ENCODE results near the gene ANKLE1.
"Not testable (repeated sequence)": the region's sequence is repeated elsewhere in the genome, so short reads cannot be mapped to it uniquely, and the experiment has no call there.

Gene ANKLE1

DNA sequence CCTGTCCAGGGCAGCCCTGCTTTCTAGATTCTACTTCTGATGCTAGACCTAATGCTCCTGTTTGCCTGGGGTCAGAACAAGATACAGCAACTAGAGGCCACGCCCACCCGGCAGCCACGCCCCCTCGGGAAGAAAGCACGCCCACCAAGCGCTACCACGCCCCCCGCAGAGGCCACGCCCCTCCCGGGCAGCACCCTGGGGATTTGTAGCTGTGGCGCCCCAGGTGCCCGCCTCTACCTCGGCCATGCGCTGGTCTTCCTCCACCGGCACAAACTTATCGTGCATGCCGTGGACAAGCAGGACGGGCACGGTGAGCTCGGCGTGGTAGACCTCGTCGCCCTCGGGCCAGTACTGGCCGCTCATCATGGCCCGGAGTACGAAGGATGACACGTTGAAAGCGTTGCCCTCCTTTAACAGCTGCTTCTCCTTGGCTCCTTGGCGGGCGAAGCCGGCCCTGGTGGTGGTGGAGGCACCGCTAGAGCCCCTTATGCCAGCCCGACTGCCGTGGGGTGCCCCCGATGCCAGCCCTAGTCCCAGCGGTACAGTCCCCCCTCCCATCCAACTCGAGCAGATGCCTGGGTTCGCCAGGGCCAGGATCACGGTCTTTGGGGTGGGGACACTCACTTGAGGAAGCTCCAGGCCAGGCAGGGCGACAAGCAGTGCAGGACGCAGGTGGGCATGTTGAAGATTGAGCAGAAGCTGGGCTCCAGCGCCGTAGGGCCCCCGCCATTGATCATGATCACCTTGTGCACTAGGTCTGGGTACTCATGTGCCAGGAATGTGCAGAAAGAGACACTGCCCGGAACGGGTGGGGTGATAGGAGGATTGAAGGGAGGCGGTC lies 12.6 kb downstream of the ANKLE1 start:
- no peak overlapping the region for H3K4me3 ChIP-seq (ENCODE audit: low read length)
- H3K9ac ChIP-seq (ENCODE audit: low read length) = no peak overlapping the region
- H3K4me1 ChIP-seq (ENCODE audit: control insufficient read depth, insufficient read depth, low read length) = peaks cover 7% of the 10 kb centered on the region
- no peaks in the 10 kb centered on the region for H3K27me3 ChIP-seq (ENCODE audit: control insufficient read depth, insufficient read depth, low read length)
- no peaks in the 10 kb centered on the region for H3K9me3 ChIP-seq (ENCODE audit: control insufficient read depth, low read length)
- H3K36me3 ChIP-seq (ENCODE audit: control insufficient read depth, insufficient read depth, low read length) = no peaks in the 10 kb centered on the region

DNA sequence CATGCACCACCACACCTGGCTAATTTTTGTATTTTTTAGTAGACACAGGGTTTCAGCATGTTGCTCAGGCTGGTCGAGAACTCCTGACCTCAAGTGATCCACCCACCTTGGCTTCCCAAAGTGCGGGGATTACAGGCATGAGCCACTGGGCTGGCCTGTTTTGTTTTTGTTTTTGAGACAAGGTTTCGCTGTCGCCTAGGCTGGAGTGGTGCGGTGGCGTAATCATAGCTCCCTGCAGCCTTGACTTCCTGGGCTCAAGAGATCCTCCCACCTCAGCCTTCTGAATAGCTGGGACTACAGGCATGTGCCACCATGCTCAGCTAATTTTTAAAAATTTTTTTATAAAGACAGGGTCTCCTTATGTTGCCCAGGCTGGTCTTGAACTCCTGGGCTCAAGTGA lies 13.8 kb downstream of the ANKLE1 start:
- H3K9me3 ChIP-seq (ENCODE audit: control insufficient read depth, low read length); H3K27me3 ChIP-seq (ENCODE audit: control insufficient read depth, insufficient read depth, low read length); H3K4me1 ChIP-seq (ENCODE audit: control insufficient read depth, insufficient read depth, low read length); H3K4me3 ChIP-seq (ENCODE audit: low read length); H3K36me3 ChIP-seq (ENCODE audit: control insufficient read depth, insufficient read depth, low read length); H3K9ac ChIP-seq (ENCODE audit: low read length): not testable (repeated sequence)

DNA sequence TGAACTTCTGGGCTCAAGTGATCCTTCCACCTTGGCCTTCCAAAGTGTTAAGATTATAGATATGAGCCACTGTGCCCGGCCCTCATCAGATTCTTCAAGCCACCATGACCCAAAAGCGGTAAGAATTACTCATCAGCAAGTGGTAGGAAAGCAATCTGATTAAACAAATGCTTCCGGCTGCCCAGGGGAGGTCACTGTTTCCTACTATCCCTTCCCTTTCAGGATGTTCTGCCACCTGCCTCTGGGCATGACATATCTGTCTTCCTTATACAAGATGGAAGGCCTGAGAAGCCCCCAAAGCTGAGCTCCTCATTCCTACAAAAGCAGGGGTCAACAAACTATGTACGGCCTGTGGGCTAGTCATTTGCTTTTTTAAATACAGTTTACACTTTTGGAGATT lies 14.6 kb downstream of the ANKLE1 start:
- no peak overlapping the region for H3K4me3 ChIP-seq (ENCODE audit: low read length)
- peaks cover 7% of the 10 kb centered on the region for H3K4me1 ChIP-seq (ENCODE audit: control insufficient read depth, insufficient read depth, low read length)
- H3K9ac ChIP-seq (ENCODE audit: low read length) = no peak overlapping the region
- no peaks in the 10 kb centered on the region for H3K9me3 ChIP-seq (ENCODE audit: control insufficient read depth, low read length)
- no peaks in the 10 kb centered on the region for H3K36me3 ChIP-seq (ENCODE audit: control insufficient read depth, insufficient read depth, low read length)
- no peaks in the 10 kb centered on the region for H3K27me3 ChIP-seq (ENCODE audit: control insufficient read depth, insufficient read depth, low read length)

DNA sequence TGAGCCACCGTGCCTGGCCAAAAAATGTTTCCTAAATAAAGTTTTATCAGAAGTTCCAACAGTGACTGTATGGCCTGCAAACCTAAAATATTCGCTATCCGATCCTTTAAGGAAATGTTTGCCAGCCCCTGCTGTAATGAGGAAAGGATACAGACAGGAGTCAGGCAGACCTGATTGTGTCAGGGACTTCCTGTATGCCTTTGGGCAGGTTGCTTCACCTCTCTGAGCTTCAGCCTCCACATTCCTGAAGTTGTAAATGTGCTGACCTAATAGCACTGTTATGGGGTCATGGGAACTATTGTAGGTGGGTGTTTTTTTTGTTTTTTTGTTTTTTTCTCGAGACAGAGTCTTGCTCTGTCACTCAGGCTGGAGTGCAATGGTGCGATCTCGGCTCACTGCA lies 15.3 kb downstream of the ANKLE1 start:
- no peaks in the 10 kb centered on the region for H3K27me3 ChIP-seq (ENCODE audit: control insufficient read depth, insufficient read depth, low read length)
- H3K4me1 ChIP-seq (ENCODE audit: control insufficient read depth, insufficient read depth, low read length) = peaks cover 6% of the 10 kb centered on the region
- H3K36me3 ChIP-seq (ENCODE audit: control insufficient read depth, insufficient read depth, low read length) = no peaks in the 10 kb centered on the region
- H3K9me3 ChIP-seq (ENCODE audit: control insufficient read depth, low read length) = no peaks in the 10 kb centered on the region
- H3K4me3 ChIP-seq (ENCODE audit: low read length) = no peak overlapping the region
- H3K9ac ChIP-seq (ENCODE audit: low read length) = no peak overlapping the region

DNA sequence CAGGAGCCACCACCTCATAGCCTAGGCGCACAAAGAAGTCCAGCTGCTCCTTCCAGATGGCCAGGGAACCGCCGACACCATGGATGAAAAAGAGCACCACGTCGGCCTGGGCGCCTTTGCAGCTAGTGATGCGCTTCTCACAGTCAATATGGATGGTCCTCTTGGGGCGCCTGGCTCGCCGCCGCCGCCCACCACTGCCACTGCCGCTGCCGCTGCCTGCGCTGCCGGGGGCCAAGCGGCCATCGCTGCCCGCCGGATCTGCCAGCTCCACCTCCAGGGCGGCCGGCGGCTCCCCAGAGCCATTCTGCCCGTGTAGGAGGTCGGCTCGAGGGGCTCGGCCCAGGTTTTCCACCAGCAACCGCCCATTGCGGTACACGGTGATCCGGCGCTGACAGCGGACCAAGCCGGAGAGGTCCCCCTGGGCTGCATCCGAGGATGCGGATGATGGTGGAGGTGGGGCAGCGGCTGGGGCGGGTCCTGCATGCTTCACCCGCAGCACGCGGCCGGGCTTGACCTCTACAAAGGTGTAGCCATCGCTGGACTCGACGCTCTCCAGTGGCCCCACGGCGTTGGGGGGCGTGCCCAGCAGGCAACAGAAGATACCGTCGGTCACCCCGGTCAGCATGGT lies 19.4 kb downstream of the ANKLE1 start:
- Histone ChIP-seq H3K4me1 (ENCODE audit: control insufficient read depth, insufficient read depth, low read length) (peaks cover 24% of the 10 kb centered on the region), H3K27me3 (ENCODE audit: control insufficient read depth, insufficient read depth, low read length) (no peaks in the 10 kb centered on the region), H3K4me3 (ENCODE audit: low read length) (no peak overlapping the region), H3K9ac (ENCODE audit: low read length) (no peak overlapping the region), H3K9me3 (ENCODE audit: control insufficient read depth, low read length) (no peaks in the 10 kb centered on the region), H3K36me3 (ENCODE audit: control insufficient read depth, insufficient read depth, low read length) (no peaks in the 10 kb centered on the region)

DNA sequence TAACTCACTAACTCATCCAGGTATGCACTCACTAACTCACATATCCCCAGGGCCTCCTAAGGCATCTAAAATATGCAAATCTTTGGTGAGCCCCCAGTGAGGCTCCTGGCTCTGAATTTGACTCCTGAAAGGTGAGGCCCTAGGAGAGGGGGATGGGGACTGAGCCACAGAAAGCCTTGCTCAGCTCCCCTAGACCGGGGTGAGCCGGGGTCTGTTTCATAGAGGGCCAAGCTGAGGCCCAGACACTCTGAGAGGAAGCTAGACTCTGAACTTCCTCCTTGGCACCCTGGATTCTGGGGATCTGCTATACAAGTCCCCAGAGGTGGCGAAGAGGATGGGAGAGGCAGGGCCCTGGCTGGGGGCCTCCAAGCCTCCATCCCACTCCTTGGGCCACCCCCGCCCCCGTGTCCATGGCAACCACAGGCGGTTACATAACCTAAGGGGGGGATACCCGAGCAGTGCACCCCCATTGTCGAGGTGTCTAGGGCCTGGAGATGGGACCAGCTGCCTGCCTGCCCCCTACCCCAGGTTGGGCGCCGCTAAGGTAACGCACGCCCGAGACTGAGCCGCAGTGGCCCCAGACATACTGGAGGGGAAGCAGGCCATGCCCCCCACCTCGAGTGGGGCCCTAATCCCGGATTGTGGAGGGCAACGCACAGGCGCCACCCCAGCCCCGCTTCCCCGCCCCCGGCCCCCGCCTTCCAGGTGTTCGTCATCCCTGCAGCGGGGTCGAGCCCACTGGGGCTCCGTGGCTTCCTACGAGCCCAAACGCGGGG lies 20.9 kb downstream of the ANKLE1 start:
- Histone ChIP-seq H3K4me1 (ENCODE audit: control insufficient read depth, insufficient read depth, low read length) (peaks cover 32% of the 10 kb centered on the region), H3K9ac (ENCODE audit: low read length) (peak overlapping the region; percentile 75), H3K27me3 (ENCODE audit: control insufficient read depth, insufficient read depth, low read length) (no peaks in the 10 kb centered on the region), H3K36me3 (ENCODE audit: control insufficient read depth, insufficient read depth, low read length) (no peaks in the 10 kb centered on the region), H3K4me3 (ENCODE audit: low read length) (peak overlapping the region; percentile 36), H3K9me3 (ENCODE audit: control insufficient read depth, low read length) (no peaks in the 10 kb centered on the region)

DNA sequence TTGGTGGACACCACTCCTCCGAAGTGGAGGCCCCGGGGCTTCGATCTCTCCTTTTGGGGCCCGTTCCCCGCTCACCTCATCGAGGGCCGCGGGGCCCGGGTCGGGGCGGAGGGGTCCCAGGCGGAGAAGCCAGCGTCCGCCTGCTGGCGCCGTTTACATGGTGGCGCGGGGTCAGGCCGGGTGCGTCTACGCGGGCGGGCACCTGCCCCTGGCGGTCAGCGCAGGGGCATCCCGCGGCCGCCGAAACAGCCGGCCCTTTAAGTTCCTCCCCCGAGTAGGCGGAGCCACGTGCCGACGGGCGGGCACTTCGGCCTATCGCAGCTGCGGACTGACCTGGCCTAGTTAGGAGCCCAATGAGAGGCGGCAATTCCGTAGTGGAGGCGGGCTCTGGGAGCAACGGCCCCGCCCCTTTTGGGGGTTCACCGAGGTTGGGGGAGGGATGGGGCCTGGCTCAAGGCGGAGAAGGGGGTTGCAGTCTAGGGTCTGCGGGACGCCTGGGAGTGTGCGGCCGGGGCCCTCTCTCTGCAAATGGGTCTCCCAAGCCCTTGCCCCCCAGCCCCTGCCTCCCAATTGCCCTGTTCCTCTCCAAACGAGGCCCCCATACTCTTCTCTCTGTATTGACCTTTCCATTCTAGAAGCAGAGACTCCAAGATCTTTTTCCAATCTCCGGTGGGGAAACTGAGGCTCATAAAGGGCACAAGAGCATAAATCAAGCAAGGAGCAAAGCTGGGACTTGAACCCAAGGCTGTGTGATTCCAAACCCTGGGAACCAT lies 21.7 kb downstream of the ANKLE1 start, which contains the start of gene ABHD8:
Gene ABHD8, minus strand, starts transcription at position 259 of the 773 bp plus-strand sequence. CDS start 1,809 bp downstream, outside the sequence.
- no peaks in the 10 kb centered on the region for H3K36me3 ChIP-seq (ENCODE audit: control insufficient read depth, insufficient read depth, low read length)
- H3K9me3 ChIP-seq (ENCODE audit: control insufficient read depth, low read length) = no peaks in the 10 kb centered on the region
- peak within 1 kb of the TSS; percentile 75 for H3K9ac ChIP-seq (ENCODE audit: low read length)
- H3K4me3 ChIP-seq (ENCODE audit: low read length) = peak within 1 kb of the TSS; percentile 36
- no peaks in the 10 kb centered on the region for H3K27me3 ChIP-seq (ENCODE audit: control insufficient read depth, insufficient read depth, low read length)
- H3K4me1 ChIP-seq (ENCODE audit: control insufficient read depth, insufficient read depth, low read length) = peaks cover 32% of the 10 kb centered on the region

DNA sequence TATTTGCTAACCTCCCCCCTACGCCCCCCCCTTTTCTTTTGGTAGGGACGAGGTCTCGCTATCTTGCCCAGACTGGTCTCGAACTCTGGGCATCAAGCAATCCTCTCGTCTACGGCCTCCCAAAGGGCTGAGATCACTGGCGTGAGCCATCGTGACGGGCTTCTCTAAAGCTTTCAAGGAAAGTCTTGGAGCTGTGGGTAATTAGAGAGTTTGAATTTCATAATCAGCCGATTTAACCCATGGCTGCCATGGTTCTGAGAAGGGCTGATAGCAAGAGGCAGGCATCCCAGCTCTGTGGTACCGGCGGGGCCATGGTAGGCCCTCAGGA lies 22.2 kb downstream of the ANKLE1 start:
- no peaks in the 10 kb centered on the region for H3K9me3 ChIP-seq (ENCODE audit: control insufficient read depth, low read length)
- no peaks in the 10 kb centered on the region for H3K27me3 ChIP-seq (ENCODE audit: control insufficient read depth, insufficient read depth, low read length)
- H3K4me1 ChIP-seq (ENCODE audit: control insufficient read depth, insufficient read depth, low read length) = peaks cover 32% of the 10 kb centered on the region
- no peak overlapping the region for H3K4me3 ChIP-seq (ENCODE audit: low read length)
- H3K9ac ChIP-seq (ENCODE audit: low read length) = no peak overlapping the region
- H3K36me3 ChIP-seq (ENCODE audit: control insufficient read depth, insufficient read depth, low read length) = no peaks in the 10 kb centered on the region

DNA sequence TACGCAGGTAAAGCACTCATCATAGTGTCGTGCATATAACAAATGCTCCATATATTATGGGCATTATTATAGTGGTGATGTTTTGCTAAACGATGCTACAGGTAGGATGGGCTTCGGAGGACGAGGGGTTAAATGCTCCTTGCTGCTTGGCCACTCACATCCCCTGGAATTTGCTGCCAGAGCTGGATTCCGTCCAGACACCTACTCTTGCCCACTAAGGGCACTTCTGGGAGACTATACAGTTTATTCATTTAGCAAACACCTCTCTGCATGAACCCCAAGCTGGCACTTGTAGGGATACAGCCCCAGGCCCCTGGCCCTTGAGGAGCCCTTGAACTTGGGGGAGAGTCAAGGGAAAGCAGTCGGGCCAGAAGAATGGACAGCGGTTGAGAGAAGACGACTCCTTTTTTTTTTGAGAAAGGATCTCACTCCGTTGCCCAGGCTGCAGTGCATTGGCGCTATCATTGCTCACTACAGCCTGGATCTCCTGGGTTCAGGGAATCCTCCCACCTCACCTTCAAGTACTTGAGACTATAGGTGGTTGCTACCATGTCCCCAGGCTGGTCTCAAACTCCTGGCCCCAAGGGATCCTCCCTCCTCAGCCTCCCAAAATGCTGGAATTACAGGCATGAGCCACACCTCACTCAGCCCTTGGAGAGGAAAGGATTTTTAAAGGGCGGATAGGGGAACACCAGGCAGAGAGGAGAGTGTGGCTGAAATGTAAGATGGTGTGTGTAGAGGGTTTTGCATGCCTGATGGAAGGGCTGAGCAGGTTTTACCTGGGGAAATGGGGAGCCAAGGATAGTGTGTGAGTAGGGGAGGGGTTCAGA lies 22.9 kb downstream of the ANKLE1 start:
- Histone ChIP-seq H3K36me3 (ENCODE audit: control insufficient read depth, insufficient read depth, low read length) (no peaks in the 10 kb centered on the region), H3K9ac (ENCODE audit: low read length) (no peak overlapping the region), H3K27me3 (ENCODE audit: control insufficient read depth, insufficient read depth, low read length) (no peaks in the 10 kb centered on the region), H3K4me1 (ENCODE audit: control insufficient read depth, insufficient read depth, low read length) (peaks cover 32% of the 10 kb centered on the region), H3K9me3 (ENCODE audit: control insufficient read depth, low read length) (no peaks in the 10 kb centered on the region), H3K4me3 (ENCODE audit: low read length) (no peak overlapping the region)

DNA sequence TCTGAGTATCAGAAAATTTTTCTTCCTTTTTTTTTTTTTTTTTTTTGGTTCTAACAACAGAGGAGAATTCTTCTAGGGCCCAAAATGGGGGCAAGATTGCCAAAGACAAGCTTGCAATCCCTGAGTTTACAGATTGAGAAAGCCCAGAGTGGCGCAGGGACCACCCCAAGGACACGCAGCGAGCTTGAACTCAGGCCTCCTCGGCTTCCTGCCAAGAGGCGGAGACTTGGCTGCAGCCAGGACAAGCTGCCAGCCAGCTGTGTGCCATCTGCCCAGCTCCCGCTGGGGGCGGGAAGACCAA lies 23.5 kb downstream of the ANKLE1 start:
- Histone ChIP-seq H3K27me3 (ENCODE audit: control insufficient read depth, insufficient read depth, low read length) (no peaks in the 10 kb centered on the region), H3K4me3 (ENCODE audit: low read length) (no peak overlapping the region), H3K4me1 (ENCODE audit: control insufficient read depth, insufficient read depth, low read length) (peaks cover 37% of the 10 kb centered on the region), H3K36me3 (ENCODE audit: control insufficient read depth, insufficient read depth, low read length) (no peaks in the 10 kb centered on the region), H3K9ac (ENCODE audit: low read length) (no peak overlapping the region), H3K9me3 (ENCODE audit: control insufficient read depth, low read length) (no peaks in the 10 kb centered on the region)

DNA sequence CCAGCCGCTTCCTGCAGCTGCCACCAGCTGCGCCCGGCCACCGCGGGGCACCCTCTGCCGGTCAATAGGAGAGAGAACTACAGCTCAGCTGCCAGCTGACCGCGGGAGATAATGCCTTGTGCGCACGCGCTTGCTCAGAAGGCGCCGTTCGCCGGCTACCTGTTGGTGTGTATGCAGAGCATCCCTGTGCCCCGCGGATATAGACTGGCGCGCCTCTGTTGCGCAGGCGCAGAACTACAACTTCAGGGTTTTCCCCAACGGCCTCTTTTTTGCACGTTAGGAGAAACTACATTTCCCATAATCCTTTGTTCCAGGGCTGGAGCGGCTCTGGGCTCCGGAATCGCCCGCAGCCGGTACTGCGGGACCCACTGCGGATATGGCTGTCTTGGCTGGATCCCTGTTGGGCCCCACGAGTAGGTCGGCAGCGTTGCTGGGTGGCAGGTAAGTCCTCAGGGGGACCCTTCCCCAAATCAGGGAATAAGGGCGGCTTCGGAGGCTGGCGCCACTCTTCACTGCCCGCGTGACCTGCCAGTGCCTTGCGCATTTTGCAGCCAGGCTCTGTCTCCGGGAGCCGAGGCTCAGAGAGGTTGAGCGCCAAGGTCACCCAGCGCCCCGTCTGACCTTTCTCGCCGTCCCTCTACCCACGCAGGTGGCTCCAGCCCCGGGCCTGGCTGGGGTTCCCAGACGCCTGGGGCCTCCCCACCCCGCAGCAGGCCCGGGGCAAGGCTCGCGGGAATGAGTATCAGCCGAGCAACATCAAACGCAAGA lies 24.0 kb downstream of the ANKLE1 start, which contains the start of gene MRPL34:
Gene MRPL34, plus strand, starts transcription at position 356 of the 768 bp plus-strand sequence. Its CDS starts 21 bp downstream, at position 377.
- no peaks in the 10 kb centered on the region for H3K36me3 ChIP-seq (ENCODE audit: control insufficient read depth, insufficient read depth, low read length)
- peak within 1 kb of the TSS; percentile 23 for H3K4me3 ChIP-seq (ENCODE audit: low read length)
- no peaks in the 10 kb centered on the region for H3K27me3 ChIP-seq (ENCODE audit: control insufficient read depth, insufficient read depth, low read length)
- peaks cover 42% of the 10 kb centered on the region for H3K4me1 ChIP-seq (ENCODE audit: control insufficient read depth, insufficient read depth, low read length)
- H3K9ac ChIP-seq (ENCODE audit: low read length) = peak within 1 kb of the TSS; percentile 88
- no peaks in the 10 kb centered on the region for H3K9me3 ChIP-seq (ENCODE audit: control insufficient read depth, low read length)
